ENCODE data around the gene SLC9A8.

Gene SLC9A8

DNA sequence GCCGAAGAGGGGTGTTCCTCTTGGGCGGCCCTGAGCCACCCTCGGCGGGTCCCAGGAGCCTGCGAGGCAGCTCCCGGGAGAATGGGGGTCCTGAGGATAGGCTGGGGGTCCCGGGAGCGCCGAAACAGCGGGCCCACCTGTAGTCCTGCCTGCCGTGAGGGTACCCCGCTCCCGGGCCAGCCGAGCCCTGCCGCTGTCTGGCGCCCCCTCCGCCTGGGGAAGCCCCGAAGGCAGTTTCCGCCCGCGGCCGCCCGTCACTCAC is 102.4 kb downstream of the SLC9A8 start:
- H3K4me3 ChIP-seq (ENCODE audit: low read depth in 1 of 2, low read length in 2 of 2), result peak overlapping the region; percentile 98 to 99
- H3K9ac ChIP-seq (ENCODE audit: low read depth, low read length), result peak overlapping the region; percentile 68
- peaks cover 54% of the 10 kb centered on the region for H3K79me2 ChIP-seq (ENCODE audit: insufficient read depth, low read length)
- no peaks in the 10 kb centered on the region for H3K9me3 ChIP-seq (ENCODE audit: insufficient read depth, low read length, severe bottlenecking)
- no peak for DNase-seq
- TF ChIP-seq EZH2 (IDR thresholded peaks at IDR 0.05; ENCODE audit: borderline replicate concordance, low read depth, low read length, severe bottlenecking) (no peak), CTCF (IDR thresholded peaks at IDR 0.05; ENCODE audit: borderline replicate concordance, extremely low read depth, low read length, poor library complexity, severe bottlenecking) (peak; percentile 33)
- peaks cover 31% of the 10 kb centered on the region for H3K4me1 ChIP-seq (ENCODE audit: insufficient read depth, low read length)
- H4K20me1 ChIP-seq (ENCODE audit: insufficient read depth, low read length), result peaks cover 25% of the 10 kb centered on the region
- peak overlapping the region; percentile 100 for H2AFZ ChIP-seq (ENCODE audit: low read depth, low read length)
- H3K27ac ChIP-seq (ENCODE audit: low read length), result peak overlapping the region; percentile 98
- peak; percentile 67 for ATAC-seq (ENCODE audit: insufficient read depth, low read depth)
- H3K27me3 ChIP-seq (ENCODE audit: insufficient read depth, low read length, poor library complexity), result no peaks in the 10 kb centered on the region
- H3K36me3 ChIP-seq (ENCODE audit: insufficient read depth, low read length), result peaks cover 4% of the 10 kb centered on the region; the same call in 1 of the 2 replicates
- peak overlapping the region; percentile 95 for H3K4me2 ChIP-seq (ENCODE audit: insufficient read depth, low read length)

GRCh38 chr20:49915380-49916145 is 102.9 kb downstream of the SLC9A8 start, which contains the start of gene SPATA2:
SPATA2 (minus strand) TSS chr20:49915529; CDS start chr20:49908490, 7,039 bp downstream.
- H3K27me3 ChIP-seq (ENCODE audit: insufficient read depth, low read length, poor library complexity), result no peaks in the 10 kb centered on the region
- ATAC-seq (ENCODE audit: insufficient read depth, low read depth) (peak; percentile 86), DNase-seq (peak; percentile 90)
- TF ChIP-seq CTCF (IDR thresholded peaks at IDR 0.05; ENCODE audit: borderline replicate concordance, extremely low read depth, low read length, poor library complexity, severe bottlenecking), result peak; percentile 2
- no peak for TF ChIP-seq EZH2 (IDR thresholded peaks at IDR 0.05; ENCODE audit: borderline replicate concordance, low read depth, low read length, severe bottlenecking)
- H3K4me2 ChIP-seq (ENCODE audit: insufficient read depth, low read length), result peak within 1 kb of the TSS; percentile 95
- peak within 1 kb of the TSS; percentile 68 for H3K9ac ChIP-seq (ENCODE audit: low read depth, low read length)
- H3K9me3 ChIP-seq (ENCODE audit: insufficient read depth, low read length, severe bottlenecking), result no peaks in the 10 kb centered on the region
- peaks cover 31% of the 10 kb centered on the region for H3K4me1 ChIP-seq (ENCODE audit: insufficient read depth, low read length)
- H4K20me1 ChIP-seq (ENCODE audit: insufficient read depth, low read length), result peaks cover 20% of the 10 kb centered on the region
- H3K27ac ChIP-seq (ENCODE audit: low read length), result peak within 1 kb of the TSS; percentile 98
- H3K4me3 ChIP-seq (ENCODE audit: low read depth in 1 of 2, low read length in 2 of 2), result peak within 1 kb of the TSS; percentile 98 to 99
- H3K36me3 ChIP-seq (ENCODE audit: insufficient read depth, low read length), result peaks cover under 1% of the 10 kb centered on the region; the same call in 1 of the 2 replicates
- peaks cover 49% of the 10 kb centered on the region for H3K79me2 ChIP-seq (ENCODE audit: insufficient read depth, low read length)
- H2AFZ ChIP-seq (ENCODE audit: low read depth, low read length), result peak within 1 kb of the TSS; percentile 100

DNA sequence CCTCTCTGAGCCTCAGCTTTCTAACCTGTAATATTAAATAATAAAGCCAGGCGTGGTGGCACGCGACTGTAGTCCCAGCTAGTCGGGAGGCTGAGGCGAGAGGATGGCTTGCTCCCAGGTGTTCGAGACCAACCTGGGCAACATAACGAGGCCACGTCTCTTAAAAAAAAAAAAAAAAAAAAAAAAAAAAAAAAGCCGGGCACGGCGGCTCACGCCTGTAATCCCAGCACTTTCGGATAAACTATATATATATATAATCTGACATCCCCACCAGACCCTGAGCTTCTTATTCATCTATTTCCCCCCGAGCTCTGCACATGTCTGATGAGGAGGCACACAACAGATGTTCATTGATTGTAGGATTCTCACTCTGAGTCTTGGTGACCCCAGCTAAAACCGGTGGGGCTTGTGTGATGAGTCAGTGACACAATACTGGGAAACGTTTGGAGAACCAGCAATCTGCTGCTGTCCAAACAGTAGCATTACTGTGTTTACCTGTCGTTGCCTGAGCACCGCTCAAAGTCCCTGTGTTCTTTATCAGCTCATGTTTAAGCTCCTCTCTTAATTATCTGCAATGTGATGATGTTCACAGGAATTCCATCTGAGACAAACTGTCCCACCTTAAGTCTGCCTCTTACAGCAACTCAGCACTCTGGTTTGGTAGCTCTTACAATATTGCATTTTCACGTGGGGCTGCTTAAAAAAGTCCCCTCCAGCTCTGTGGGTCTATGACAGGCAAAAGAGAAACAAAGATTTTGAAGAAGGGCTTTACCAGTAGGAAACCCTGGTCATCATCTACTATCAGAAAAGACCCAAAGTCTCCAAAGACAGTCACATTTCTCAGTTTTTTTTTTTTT is 103.7 kb downstream of the SLC9A8 start:
- Histone ChIP-seq H3K9ac (ENCODE audit: low read depth, low read length) (peak overlapping the region; percentile 68), H3K27ac (ENCODE audit: low read length) (peak overlapping the region; percentile 98), H3K27me3 (ENCODE audit: insufficient read depth, low read length, poor library complexity) (no peaks in the 10 kb centered on the region), H3K4me2 (ENCODE audit: insufficient read depth, low read length) (peak overlapping the region; percentile 95), H2AFZ (ENCODE audit: low read depth, low read length) (peak overlapping the region; percentile 100), H3K4me1 (ENCODE audit: insufficient read depth, low read length) (peaks cover 31% of the 10 kb centered on the region), H3K36me3 (ENCODE audit: insufficient read depth, low read length) (no peaks in the 10 kb centered on the region; the same call in 1 of the 2 replicates), H4K20me1 (ENCODE audit: insufficient read depth, low read length) (peaks cover 14% of the 10 kb centered on the region), H3K4me3 (ENCODE audit: low read depth in 1 of 2, low read length in 2 of 2) (peak overlapping the region; percentile 98 to 99), H3K9me3 (ENCODE audit: insufficient read depth, low read length, severe bottlenecking) (no peaks in the 10 kb centered on the region), H3K79me2 (ENCODE audit: insufficient read depth, low read length) (peaks cover 42% of the 10 kb centered on the region)
- DNase-seq (no peak), ATAC-seq (ENCODE audit: insufficient read depth, low read depth) (no peak)
- TF ChIP-seq EZH2 (IDR thresholded peaks at IDR 0.05; ENCODE audit: borderline replicate concordance, low read depth, low read length, severe bottlenecking) (no peak), CTCF (IDR thresholded peaks at IDR 0.05; ENCODE audit: borderline replicate concordance, extremely low read depth, low read length, poor library complexity, severe bottlenecking) (no peak)
